GM12878 (cell line): ENCODE results near the gene GNAQ. TPM values are rescaled to one million over a fixed set of nuclear protein-coding genes. Genes with fewer than 3 reads are reported as not detected.

ENCODE experiments used
- ATAC-seq: fragments of 200-7000 bp; cut with Tn5 transposase; 3 replicates; pipeline ENCODE4 v1.9.1; 2020; ENCODE audit warnings: mild to moderate bottlenecking, moderate library complexity
- BruUV-seq: library from RNA; stranded (reverse); fragments of 400-500 nt; replicated peaks from 2 replicates; lab custom pipeline; 2021; lab: Mats Ljungman, UMichigan
- CTCF ChIA-PET: fragments of 300-600 bp; sonication (Branson Sonifier 250); formaldehyde crosslinking; extraction: SDS; loops from one replicate; lab custom pipeline; 2021; ENCODE audit warnings: inconsistent platforms; lab: Yijun Ruan, JAX
- POLR2A ChIA-PET: fragments of 350-600 bp; formaldehyde crosslinking; extraction: SDS; loops from one replicate; lab custom pipeline; 2021; ENCODE audit warnings: inconsistent platforms; lab: Charles Lee
- RAD21 ChIA-PET: fragments of 300-600 bp; sonication (Branson Sonifier 250); formaldehyde crosslinking; loops from one replicate; lab custom pipeline; 2023; ENCODE audit warnings: antibody characterized with exemption; ENCODE audit not compliant: unreplicated experiment; lab: Charles Lee
- SMC1A ChIA-PET: fragments of 300-600 bp; sonication (Branson Sonifier 250); formaldehyde crosslinking; loops from one replicate; lab custom pipeline; 2023; ENCODE audit not compliant: unreplicated experiment, uncharacterized antibody; lab: Charles Lee
- DNase-seq: peaks from one replicate; pipeline ENCODE4 v3.0.0-alpha.2; 2011; ENCODE audit warnings: low read depth, low spot score
- FAIRE-seq: peaks from 3 replicates; lab custom pipeline; 2011; peaks lifted over from hg19 to GRCh38; lab: Jason Lieb, UNC
- H2AFZ ChIP-seq: 2 replicates; pipeline ENCODE4 v1.6.0; 2011; ENCODE audit warnings: low read depth, low read length, control low read depth; ENCODE audit not compliant: control insufficient read depth
- H3K27ac ChIP-seq: 2 replicates; pipeline ENCODE4 v1.5.1; 2011; ENCODE audit warnings: control low read depth; ENCODE audit not compliant: control insufficient read depth, insufficient read depth
- H3K27me3 ChIP-seq, 2 experiments: replicated peaks in 1 of 2; 2 replicates each; pipeline versions ENCODE4 v1.6.0 to v1.6.1; 2011; ENCODE audit warnings: low read length in 1 of 2; ENCODE audit not compliant: control insufficient read depth in 2 of 2, insufficient read depth in 2 of 2
- H3K36me3 ChIP-seq, 2 experiments: 2 replicates each; pipeline ENCODE4 v1.5.1; 2011; ENCODE audit warnings: low read length in 1 of 2; ENCODE audit not compliant: control insufficient read depth in 2 of 2, insufficient read depth in 2 of 2
- H3K4me1 ChIP-seq: 2 replicates; pipeline ENCODE4 v1.6.1; 2011; ENCODE audit warnings: mild to moderate bottlenecking, low read length, moderate library complexity, mixed read lengths; ENCODE audit not compliant: control insufficient read depth, insufficient read depth
- H3K4me2 ChIP-seq: 2 replicates; pipeline ENCODE4 v1.6.0; 2011; ENCODE audit warnings: control low read depth; ENCODE audit not compliant: control insufficient read depth, insufficient read depth
- H3K4me3 ChIP-seq: fragments of 200-600 bp; sonication (generic); 2 replicates; pipeline ENCODE4 v1.5.1; 2016
- H3K79me2 ChIP-seq: 2 replicates; pipeline ENCODE4 v1.6.0; 2011; ENCODE audit warnings: low read length; ENCODE audit not compliant: control insufficient read depth, insufficient read depth
- H3K9ac ChIP-seq: 2 replicates; pipeline ENCODE4 v1.8.0; 2011; ENCODE audit warnings: low read length, control low read depth, mixed read lengths; ENCODE audit not compliant: control insufficient read depth, insufficient read depth
- H3K9me3 ChIP-seq: replicated peaks from 3 replicates; pipeline ENCODE4 v1.5.1; 2011; ENCODE audit warnings: mild to moderate bottlenecking, low read length; ENCODE audit not compliant: control insufficient read depth, insufficient read depth
- H4K20me1 ChIP-seq: 2 replicates; pipeline ENCODE4 v1.6.0; 2011; ENCODE audit not compliant: control insufficient read depth, insufficient read depth
- MAX ChIP-seq: IDR thresholded peaks from 2 replicates; pipeline ENCODE4 v1.6.1; 2012; ENCODE audit warnings: low read depth, low read length, improper control_type of control experiment
- MLLT1 ChIP-seq: fragments of 450-650 bp; IDR thresholded peaks from 2 replicates; pipeline ENCODE4 v1.6.1; 2016; ENCODE audit warnings: mild to moderate bottlenecking
- POLR2A ChIP-seq: IDR thresholded peaks from 2 replicates; pipeline ENCODE4 v1.6.1; 2011; ENCODE audit warnings: low read depth, mild to moderate bottlenecking, low read length
- RB1 ChIP-seq: fragments of 450-650 bp; formaldehyde crosslinking; IDR thresholded peaks from 2 replicates; pipeline ENCODE4 v1.6.1; 2017; ENCODE audit warnings: mild to moderate bottlenecking, borderline replicate concordance
- SUZ12 ChIP-seq: fragments of 200-600 bp; sonication (generic); IDR thresholded peaks from one replicate; pipeline ENCODE4 v1.6.1; 2018; ENCODE audit warnings: antibody characterized with exemption, mild to moderate bottlenecking; ENCODE audit not compliant: unreplicated experiment
- ZNF274 ChIP-seq: IDR thresholded peaks from one replicate; pipeline ENCODE4 v1.8.0; 2011; ENCODE audit not compliant: insufficient read length, insufficient read depth
- WGBS: methylation state at CpG from one replicate; pipeline ENCODE4 v1.1.6; 2016; ENCODE audit warnings: low lambda C conversion rate; ENCODE audit not compliant: insufficient replicate concordance, insufficient coverage; ENCODE audit errors: missing lambda C conversion rate; 5-methylcytosine and 5-hydroxymethylcytosine counted together
- in situ Hi-C: fragments of 300-500 bp; cut with MboI; formaldehyde crosslinking; loops from 9 replicates; pipeline ENCODE4 v1.14.3; 2018; ENCODE audit warnings: mixed read lengths
- intact Hi-C: fragments of 100-400 bp; cut with micrococcal nuclease; formaldehyde crosslinking; loops from one replicate; pipeline ENCODE4 v1.14.2; 2022; ENCODE audit not compliant: unreplicated experiment
- polyA plus RNA-seq, 11 experiments: library from polyadenylated mRNA; depleted of rRNA in 4 of 11; unstranded in 6 of 11; stranded (reverse) in 5 of 11; fragments of >200 nt; fragmentation: Nextera tagmentation in 4 of 11; fragmentation: Illumina TruSeq in 1 of 11; extraction: Ambion mirVana in 4 of 11; extraction: Trizol in 1 of 11; gene quantifications; 1 replicate in 1 of 11; 2 replicates in 10 of 11; pipeline versions ENCODE4 v1.2.1 to v1.2.3, GENCODE V29; 2011 to 2016; ENCODE audit warnings: inconsistent platforms in 2 of 11, missing spikeins in 2 of 11, low read depth in 1 of 11
- total RNA-seq, 4 experiments: library from RNA; depleted of rRNA in 3 of 4; stranded (reverse); fragments of >200 nt in 3 of 4; fragmentation: Illumina TruSeq in 1 of 4; extraction: Trizol in 1 of 4; gene quantifications; 2 replicates each; pipeline versions ENCODE4 v1.2.1 to v1.2.3, GENCODE V29; 2013 to 2021

GNAQ gene
- total and polyA plus RNA-seq, 10 of the 15 experiments (the other 5 are each of a cell fraction or from before 2014, with no cell fraction given), result 0.15 to 47.2 (median 0.49) TPM

GRCh38 chr9:78014776-78015175 is 16.8 kb downstream of the GNAQ start (continued):
- TF ChIP-seq RB1 (no peak), MAX (no peak)
- TF ChIP-seq, all 136 proteins: peak for 0

GRCh38 chr9:78013934-78014333 is 17.7 kb downstream of the GNAQ start:
- no peaks in the 10 kb centered on the region for H3K79me2 ChIP-seq
- no peaks in the 10 kb centered on the region for H3K36me3 ChIP-seq
- no peak for TF ChIP-seq POLR2A
- TF ChIP-seq, all 136 proteins: peak for 0
- intact Hi-C loops (no loop called here), in situ Hi-C loops (no loop called here)
- ChIA-PET RAD21 (no interaction called here), CTCF (no interaction called here), SMC1A (interaction anchor here (0.6 to 1.3 kb wide), 5 partner anchors 10 to 89 kb away, joined by 3 to 7 read pairs (median 3); no protein-coding TSS in a partner anchor), POLR2A (interaction anchor here (0.8 kb wide), 1 partner anchor 29 kb away, joined by 3 read pairs; no protein-coding TSS in a partner anchor)
- Histone ChIP-seq H3K4me1 (no peaks in the 10 kb centered on the region), H2AFZ (no peak overlapping the region), H3K27ac (no peak overlapping the region), H3K27me3 (no peaks in the 10 kb centered on the region; a peak in 1 of 4 replicates), H4K20me1 (no peaks in the 10 kb centered on the region), H3K4me2 (no peak overlapping the region), H3K9me3 (no peaks in the 10 kb centered on the region), H3K9ac (no peak overlapping the region), H3K4me3 (no peak overlapping the region)
- DNase-seq (no peak), FAIRE-seq (no peak), ATAC-seq (no peak)
- WGBS, result 53% methylated on average over 1 of the region's 1 CpG
- no TSS peak for BruUV-seq

- no peaks in the 10 kb centered on the region for H4K20me1 ChIP-seq
- no peaks in the 10 kb centered on the region for H3K79me2 ChIP-seq
- H2AFZ ChIP-seq, result no peak overlapping the region
- TF ChIP-seq ZNF274 (no peak), SUZ12 (no peak), MLLT1 (no peak)
- TF ChIP-seq, all 136 proteins: peak for 0
- no TSS peak for BruUV-seq
- peak; percentile 30 for ATAC-seq
- in situ Hi-C loops, result no loop called here
- RAD21 ChIA-PET, result interaction anchor here (1.0 kb wide), 1 partner anchor 160 kb away, joined by 3 read pairs; no protein-coding TSS in a partner anchor
- H3K27me3 ChIP-seq, result no peaks in the 10 kb centered on the region; a peak in 2 of 4 replicates
- POLR2A ChIA-PET, result interaction anchor here (1.1 to 1.2 kb wide), 2 partner anchors 18 to 22 kb away, joined by 3 to 4 read pairs; no protein-coding TSS in a partner anchor
- FAIRE-seq, result no peak
- H3K4me3 ChIP-seq, result no peak overlapping the region
- no peaks in the 10 kb centered on the region for H3K36me3 ChIP-seq
- no peak overlapping the region for H3K4me2 ChIP-seq
- no peak overlapping the region for H3K9ac ChIP-seq
- H3K27ac ChIP-seq, result no peak overlapping the region
- H3K9me3 ChIP-seq, result no peaks in the 10 kb centered on the region
- DNase-seq, result no peak
- intact Hi-C loops, result no loop called here
- CTCF ChIA-PET, result interaction anchor here (1.0 to 1.6 kb wide), 3 partner anchors 9 to 34 kb away, joined by 3 to 5 read pairs (median 3); no protein-coding TSS in a partner anchor
- no peaks in the 10 kb centered on the region for H3K4me1 ChIP-seq
- SMC1A ChIA-PET, result interaction anchor here (1.4 to 2.6 kb wide), 2 partner anchors 18 to 34 kb away, joined by 3 to 9 read pairs; no protein-coding TSS in a partner anchor
Measured at GRCh38 chr9:78011049-78011448, 20.6 kb downstream of the GNAQ start.
